Measurements from ENCODE around the gene CYB5B. TPM values are rescaled to one million over a fixed set of nuclear protein-coding genes. Genes with fewer than 3 reads are reported as not detected.

CYB5B gene
- total RNA-seq, 1 donor from 2014 or later = 46.3 TPM

DNA sequence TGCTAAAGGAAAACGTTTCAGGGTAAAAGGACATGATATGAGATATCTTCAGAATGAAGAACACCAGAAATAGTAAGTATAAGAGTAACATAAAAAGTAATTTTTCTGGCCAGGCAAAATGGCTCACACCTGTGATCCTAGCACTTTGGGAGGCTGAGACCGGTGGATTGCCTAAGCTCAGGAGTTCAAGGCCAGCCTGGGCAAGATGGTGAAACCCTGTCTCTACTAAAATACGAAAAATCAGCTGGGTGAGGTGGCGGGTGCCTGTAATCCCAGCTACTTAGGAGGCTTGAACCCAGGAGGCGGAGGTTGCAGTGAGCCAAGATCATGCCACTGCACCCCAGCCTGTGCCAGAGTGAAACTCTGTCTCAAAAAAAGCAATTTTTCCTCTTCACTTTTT is 84.7 kb downstream of the CYB5B start:
- H3K4me3 ChIP-seq (ENCODE audit: low read depth, low read length) = no peak overlapping the region
- no peaks in the 10 kb centered on the region for H3K36me3 ChIP-seq (ENCODE audit: control insufficient read depth, insufficient read depth, low read length)
- no peak for DNase-seq (ENCODE audit: low read depth)
- no peaks in the 10 kb centered on the region for H3K27me3 ChIP-seq (ENCODE audit: control insufficient read depth, insufficient read depth, low read length)
- TF ChIP-seq, protein P1, sequence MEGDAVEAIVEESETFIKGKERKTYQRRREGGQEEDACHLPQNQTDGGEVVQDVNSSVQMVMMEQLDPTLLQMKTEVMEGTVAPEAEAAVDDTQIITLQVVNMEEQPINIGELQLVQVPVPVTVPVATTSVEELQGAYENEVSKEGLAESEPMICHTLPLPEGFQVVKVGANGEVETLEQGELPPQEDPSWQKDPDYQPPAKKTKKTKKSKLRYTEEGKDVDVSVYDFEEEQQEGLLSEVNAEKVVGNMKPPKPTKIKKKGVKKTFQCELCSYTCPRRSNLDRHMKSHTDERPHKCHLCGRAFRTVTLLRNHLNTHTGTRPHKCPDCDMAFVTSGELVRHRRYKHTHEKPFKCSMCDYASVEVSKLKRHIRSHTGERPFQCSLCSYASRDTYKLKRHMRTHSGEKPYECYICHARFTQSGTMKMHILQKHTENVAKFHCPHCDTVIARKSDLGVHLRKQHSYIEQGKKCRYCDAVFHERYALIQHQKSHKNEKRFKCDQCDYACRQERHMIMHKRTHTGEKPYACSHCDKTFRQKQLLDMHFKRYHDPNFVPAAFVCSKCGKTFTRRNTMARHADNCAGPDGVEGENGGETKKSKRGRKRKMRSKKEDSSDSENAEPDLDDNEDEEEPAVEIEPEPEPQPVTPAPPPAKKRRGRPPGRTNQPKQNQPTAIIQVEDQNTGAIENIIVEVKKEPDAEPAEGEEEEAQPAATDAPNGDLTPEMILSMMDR (IDR thresholded peaks at IDR 0.05; ENCODE audit: insufficient read depth, low read length, poor library complexity, severe bottlenecking) = no peak

DNA sequence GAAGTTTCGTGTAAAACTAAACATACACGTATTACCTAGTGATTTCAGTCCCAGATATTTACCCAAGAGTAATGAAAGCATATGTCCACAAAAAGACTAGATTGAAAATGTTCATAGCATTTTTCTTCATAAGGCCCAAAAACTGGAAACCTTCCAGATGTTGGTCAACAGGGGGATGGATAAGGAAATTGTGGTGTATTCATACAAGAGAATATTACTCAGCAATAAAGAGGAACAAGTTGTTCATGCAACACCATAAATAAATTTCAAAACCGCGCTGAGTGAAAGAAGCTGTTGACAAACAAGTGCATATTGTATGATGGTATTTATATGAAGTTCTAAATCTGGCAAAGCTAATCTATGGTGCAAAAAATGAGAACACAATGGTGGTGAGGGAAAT is 87.2 kb downstream of the CYB5B start:
- DNase-seq (ENCODE audit: low read depth) = no peak
- TF ChIP-seq, protein P1 (IDR thresholded peaks at IDR 0.05; ENCODE audit: insufficient read depth, low read length, poor library complexity, severe bottlenecking) = no peak
- Histone ChIP-seq H3K4me3 (ENCODE audit: low read depth, low read length) (no peak overlapping the region), H3K27me3 (ENCODE audit: control insufficient read depth, insufficient read depth, low read length) (no peaks in the 10 kb centered on the region), H3K36me3 (ENCODE audit: control insufficient read depth, insufficient read depth, low read length) (no peaks in the 10 kb centered on the region)

DNA sequence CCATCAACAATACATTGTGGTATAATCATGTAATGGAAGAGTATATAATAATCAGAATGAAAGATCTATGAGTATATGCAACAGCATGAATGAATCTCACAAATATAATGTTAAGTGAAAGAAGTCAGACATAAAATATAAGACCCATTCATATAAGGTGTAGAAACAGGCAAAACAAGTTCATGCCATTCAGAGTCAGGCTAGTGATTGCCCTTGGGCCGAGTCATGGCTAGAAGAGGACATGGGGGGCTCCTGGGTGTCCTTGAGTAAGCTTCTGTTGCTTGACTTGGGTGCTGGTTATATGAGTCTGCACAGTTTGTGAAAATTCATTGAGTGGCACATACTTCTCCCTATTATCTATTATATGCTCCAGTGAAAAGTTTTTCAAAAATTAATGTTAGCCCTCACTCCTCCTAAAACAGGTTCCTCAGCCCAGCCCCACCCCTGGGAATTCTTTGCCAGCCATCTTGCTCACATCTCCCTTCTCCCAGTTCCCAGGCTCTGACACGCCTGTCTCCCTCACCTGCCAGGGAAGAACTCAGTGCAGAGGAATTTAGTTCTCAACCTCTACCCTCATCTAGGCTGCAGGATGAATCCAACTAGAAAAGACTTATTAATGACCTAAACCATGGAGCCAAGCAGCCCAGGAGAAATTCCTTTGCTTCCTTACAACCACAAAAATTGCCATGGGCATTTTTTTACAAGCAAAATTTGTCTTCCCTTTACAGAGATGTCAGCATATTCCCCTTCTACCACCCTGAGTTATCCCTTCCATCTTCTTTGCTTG is 89.0 kb downstream of the CYB5B start:
- no peaks in the 10 kb centered on the region for H3K36me3 ChIP-seq (ENCODE audit: control insufficient read depth, insufficient read depth, low read length)
- TF ChIP-seq, protein P1 (IDR thresholded peaks at IDR 0.05; ENCODE audit: insufficient read depth, low read length, poor library complexity, severe bottlenecking) = no peak
- no peak overlapping the region for H3K4me3 ChIP-seq (ENCODE audit: low read depth, low read length)
- DNase-seq (ENCODE audit: low read depth) = peak; percentile 78
- H3K27me3 ChIP-seq (ENCODE audit: control insufficient read depth, insufficient read depth, low read length) = no peaks in the 10 kb centered on the region

GRCh38 chr16:69514356-69514755 is 89.9 kb downstream of the CYB5B start:
- Histone ChIP-seq H3K36me3 (ENCODE audit: control insufficient read depth, insufficient read depth, low read length) (no peaks in the 10 kb centered on the region), H3K4me3 (ENCODE audit: low read depth, low read length) (no peak overlapping the region), H3K27me3 (ENCODE audit: control insufficient read depth, insufficient read depth, low read length) (no peaks in the 10 kb centered on the region)
- TF ChIP-seq, protein P1 (IDR thresholded peaks at IDR 0.05; ENCODE audit: insufficient read depth, low read length, poor library complexity, severe bottlenecking) = no peak
- no peak for DNase-seq (ENCODE audit: low read depth)

Other genes starting within 250 kb of the CYB5B start
- 9.0 and 28.8 TPM in 2 replicates for gene SNTB2, start 237.5 kb upstream of the CYB5B start, total RNA-seq
- 38.1 and 42.2 TPM in 2 replicates for gene VPS4A, start 113.3 kb upstream of the CYB5B start, total RNA-seq
- gene PDF, start 94.0 kb upstream of the CYB5B start, total RNA-seq = 28.7 and 32.3 TPM in 2 replicates
- 44.8 and 68.0 TPM in 2 replicates for gene COG8, start 85.1 kb upstream of the CYB5B start, total RNA-seq
- 26.5 and 26.6 TPM in 2 replicates for gene NIP7, start 84.8 kb upstream of the CYB5B start, total RNA-seq
- not detected in 2 replicates for gene TMED6, start 72.8 kb upstream of the CYB5B start, total RNA-seq
- 10.2 and 11.0 TPM in 2 replicates for gene TERF2, start 38.6 kb upstream of the CYB5B start, total RNA-seq
- gene NFAT5, start 141.3 kb downstream of the CYB5B start, total RNA-seq = 20.3 and 29.1 TPM in 2 replicates

Measured in kidney epithelial cell (primary cell).